A549 (cell line): ENCODE results near the gene DOC2A.

Experiments used
- MAZ ChIP-seq: fragments of 150-350 bp; IDR thresholded peaks from 2 replicates; pipeline ENCODE4 v1.6.1; 2014; ENCODE audit warnings: antibody characterized with exemption, low read depth, low read length, borderline replicate concordance
- POLR2AphosphoS2 ChIP-seq: conservative IDR thresholded peaks from 2 replicates; pipeline ENCODE4 v1.6.1; 2012; ENCODE audit warnings: low read length, improper control_type of control experiment, inconsistent platforms
- TF ChIP-seq, protein P1 (sequence below): fragments of >200 bp; sonication (Bioruptor Twin); formaldehyde crosslinking; IDR thresholded peaks from 3 replicates; pipeline ENCODE4 v1.5.1; 2016

DNA sequence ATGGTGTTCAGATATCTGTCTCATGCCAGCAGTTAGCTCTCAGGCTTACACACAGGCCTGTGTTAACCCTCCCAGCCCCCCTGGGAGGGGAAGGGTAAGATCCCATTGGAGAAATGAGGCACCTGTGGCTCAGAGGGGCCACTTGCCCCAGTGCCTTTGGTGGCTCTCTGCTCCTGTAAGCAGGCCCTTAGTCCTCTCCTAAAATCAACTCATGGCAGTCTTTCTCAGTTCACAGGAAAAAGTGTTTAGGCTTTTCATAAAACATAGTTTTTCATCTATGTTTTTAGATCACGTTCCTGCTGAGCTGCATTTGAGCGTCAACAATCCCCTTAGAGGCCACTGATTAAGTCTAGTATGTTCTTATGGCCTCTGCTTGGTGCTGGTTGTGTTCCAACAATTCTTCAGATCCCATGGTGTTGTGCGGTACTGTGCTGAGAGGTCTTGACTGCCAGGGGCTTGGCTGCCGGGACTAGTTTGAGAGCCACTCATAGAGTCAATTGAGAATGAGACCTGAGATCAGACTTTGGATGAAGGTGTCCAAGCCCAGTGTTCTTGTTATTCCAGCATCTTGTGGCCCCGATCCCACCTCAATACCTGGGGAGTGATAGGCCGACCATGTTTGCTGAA, 26.6 kb downstream of the DOC2A start:
- TF ChIP-seq MAZ = no peak
- TF ChIP-seq, protein P1, sequence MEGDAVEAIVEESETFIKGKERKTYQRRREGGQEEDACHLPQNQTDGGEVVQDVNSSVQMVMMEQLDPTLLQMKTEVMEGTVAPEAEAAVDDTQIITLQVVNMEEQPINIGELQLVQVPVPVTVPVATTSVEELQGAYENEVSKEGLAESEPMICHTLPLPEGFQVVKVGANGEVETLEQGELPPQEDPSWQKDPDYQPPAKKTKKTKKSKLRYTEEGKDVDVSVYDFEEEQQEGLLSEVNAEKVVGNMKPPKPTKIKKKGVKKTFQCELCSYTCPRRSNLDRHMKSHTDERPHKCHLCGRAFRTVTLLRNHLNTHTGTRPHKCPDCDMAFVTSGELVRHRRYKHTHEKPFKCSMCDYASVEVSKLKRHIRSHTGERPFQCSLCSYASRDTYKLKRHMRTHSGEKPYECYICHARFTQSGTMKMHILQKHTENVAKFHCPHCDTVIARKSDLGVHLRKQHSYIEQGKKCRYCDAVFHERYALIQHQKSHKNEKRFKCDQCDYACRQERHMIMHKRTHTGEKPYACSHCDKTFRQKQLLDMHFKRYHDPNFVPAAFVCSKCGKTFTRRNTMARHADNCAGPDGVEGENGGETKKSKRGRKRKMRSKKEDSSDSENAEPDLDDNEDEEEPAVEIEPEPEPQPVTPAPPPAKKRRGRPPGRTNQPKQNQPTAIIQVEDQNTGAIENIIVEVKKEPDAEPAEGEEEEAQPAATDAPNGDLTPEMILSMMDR = no peak
- TF ChIP-seq POLR2AphosphoS2 = no peak
